ENCODE measurements around the gene KRT3.

Gene KRT3

GRCh38 chr12:52820521-52820920 is 24.6 kb upstream of the KRT3 start:
- TF ChIP-seq ZBTB7A (IDR thresholded peaks at IDR 0.05; ENCODE audit: low read depth), result no peak

- TF ChIP-seq RAD21 (IDR thresholded peaks at IDR 0.05; ENCODE audit: low read depth), result no peak
- no peak for TF ChIP-seq EP300 (IDR thresholded peaks at IDR 0.05; ENCODE audit: borderline replicate concordance)
- TF ChIP-seq CREB1 (IDR thresholded peaks at IDR 0.05; ENCODE audit: low read depth), result no peak
- no peak for TF ChIP-seq CEBPB (IDR thresholded peaks at IDR 0.05)
- no peak for TF ChIP-seq TAF1 (IDR thresholded peaks at IDR 0.05; ENCODE audit: low read depth)
- TF ChIP-seq YY1 (IDR thresholded peaks at IDR 0.05; ENCODE audit: low read depth), result no peak
These were observed 24.0 kb upstream of the KRT3 start for GRCh38 chr12:52819731-52820510.

GRCh38 chr12:52818887-52819420 is 23.0 kb upstream of the KRT3 start:
- no peak for TF ChIP-seq CEBPB (IDR thresholded peaks at IDR 0.05)
- TF ChIP-seq EGR1 (IDR thresholded peaks at IDR 0.05), result no peak
- TF ChIP-seq ZBTB7A (IDR thresholded peaks at IDR 0.05; ENCODE audit: low read depth), result no peak
- no peak for TF ChIP-seq TCF12 (IDR thresholded peaks at IDR 0.05; ENCODE audit: low read depth)
- no peak for TF ChIP-seq TAF1 (IDR thresholded peaks at IDR 0.05; ENCODE audit: low read depth)
- TF ChIP-seq REST (IDR thresholded peaks at IDR 0.05; ENCODE audit: low read depth), result no peak
- no peak for TF ChIP-seq MAX (IDR thresholded peaks at IDR 0.05)
- TF ChIP-seq FOXM1 (IDR thresholded peaks at IDR 0.05; ENCODE audit: borderline replicate concordance, low read depth), result no peak
- no peak for TF ChIP-seq YY1 (IDR thresholded peaks at IDR 0.05; ENCODE audit: low read depth)

- TF ChIP-seq ZBTB7A (IDR thresholded peaks at IDR 0.05; ENCODE audit: low read depth) (no peak), MAX (IDR thresholded peaks at IDR 0.05) (no peak), TAF1 (IDR thresholded peaks at IDR 0.05; ENCODE audit: low read depth) (no peak), FOXM1 (IDR thresholded peaks at IDR 0.05; ENCODE audit: borderline replicate concordance, low read depth) (no peak), RAD21 (IDR thresholded peaks at IDR 0.05; ENCODE audit: low read depth) (no peak), TCF12 (IDR thresholded peaks at IDR 0.05; ENCODE audit: low read depth) (no peak), TEAD4 (IDR thresholded peaks at IDR 0.05) (no peak), CREB1 (IDR thresholded peaks at IDR 0.05; ENCODE audit: low read depth) (no peak), NFIC (IDR thresholded peaks at IDR 0.05) (no peak), REST (IDR thresholded peaks at IDR 0.05; ENCODE audit: low read depth) (no peak), YY1 (IDR thresholded peaks at IDR 0.05; ENCODE audit: low read depth) (no peak), EGR1 (IDR thresholded peaks at IDR 0.05) (no peak), EP300 (IDR thresholded peaks at IDR 0.05; ENCODE audit: borderline replicate concordance) (no peak), CEBPB (IDR thresholded peaks at IDR 0.05) (no peak)
- TF ChIP-seq, protein P1, sequence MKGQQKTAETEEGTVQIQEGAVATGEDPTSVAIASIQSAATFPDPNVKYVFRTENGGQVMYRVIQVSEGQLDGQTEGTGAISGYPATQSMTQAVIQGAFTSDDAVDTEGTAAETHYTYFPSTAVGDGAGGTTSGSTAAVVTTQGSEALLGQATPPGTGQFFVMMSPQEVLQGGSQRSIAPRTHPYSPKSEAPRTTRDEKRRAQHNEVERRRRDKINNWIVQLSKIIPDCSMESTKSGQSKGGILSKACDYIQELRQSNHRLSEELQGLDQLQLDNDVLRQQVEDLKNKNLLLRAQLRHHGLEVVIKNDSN (IDR thresholded peaks at IDR 0.05), result no peak
These were observed 22.5 kb upstream of the KRT3 start for GRCh38 chr12:52818388-52818787.

GRCh38 chr12:52817699-52818238 is 21.9 kb upstream of the KRT3 start:
- TF ChIP-seq CREB1 (IDR thresholded peaks at IDR 0.05; ENCODE audit: low read depth), result no peak
- no peak for TF ChIP-seq TAF1 (IDR thresholded peaks at IDR 0.05; ENCODE audit: low read depth)
- no peak for TF ChIP-seq EGR1 (IDR thresholded peaks at IDR 0.05)
- TF ChIP-seq YY1 (IDR thresholded peaks at IDR 0.05; ENCODE audit: low read depth), result no peak
- no peak for TF ChIP-seq TCF12 (IDR thresholded peaks at IDR 0.05; ENCODE audit: low read depth)
- no peak for TF ChIP-seq REST (IDR thresholded peaks at IDR 0.05; ENCODE audit: low read depth)
- TF ChIP-seq, protein P1 (IDR thresholded peaks at IDR 0.05), result no peak
- TF ChIP-seq TEAD4 (IDR thresholded peaks at IDR 0.05), result no peak
- no peak for TF ChIP-seq MAX (IDR thresholded peaks at IDR 0.05)
- TF ChIP-seq FOXM1 (IDR thresholded peaks at IDR 0.05; ENCODE audit: borderline replicate concordance, low read depth), result no peak
- TF ChIP-seq CEBPB (IDR thresholded peaks at IDR 0.05), result no peak
- no peak for TF ChIP-seq EP300 (IDR thresholded peaks at IDR 0.05; ENCODE audit: borderline replicate concordance)
- TF ChIP-seq RAD21 (IDR thresholded peaks at IDR 0.05; ENCODE audit: low read depth), result no peak
- no peak for TF ChIP-seq NFIC (IDR thresholded peaks at IDR 0.05)
- TF ChIP-seq ZBTB7A (IDR thresholded peaks at IDR 0.05; ENCODE audit: low read depth), result no peak

Data from Ishikawa (cell line).